GM19193 (cell line): Measurements from ENCODE around the gene CCDC54.

Experiments
- POLR2A ChIP-seq: IDR thresholded peaks from 4 replicates; pipeline ENCODE4 v1.6.1; 2011; ENCODE audit not compliant: insufficient read depth, insufficient read length; ENCODE audit errors: extremely low read depth

The CCDC54 gene

GRCh38 chr3:107373896-107374295, 3.3 kb upstream of the CCDC54 start:
- no peak for TF ChIP-seq POLR2A

DNA sequence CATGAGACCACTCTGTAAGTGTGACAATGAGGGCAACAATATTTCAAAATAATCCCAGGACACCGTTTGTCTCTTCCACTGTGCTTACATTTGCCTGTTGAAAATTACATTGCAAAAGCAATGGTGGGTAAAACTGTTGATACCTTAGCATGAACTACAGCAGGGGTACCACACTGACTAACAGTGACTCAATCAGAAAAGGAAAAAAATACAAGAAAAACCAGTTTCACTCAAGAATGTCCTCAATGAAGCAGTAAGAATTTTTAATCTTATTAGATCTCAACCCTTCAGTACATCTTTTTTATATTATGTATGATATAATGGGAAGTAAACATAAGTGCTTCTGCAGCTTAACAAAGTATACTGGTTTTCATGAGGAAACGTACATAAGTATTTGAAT, 1.6 kb upstream of the CCDC54 start:
- TF ChIP-seq POLR2A: no peak

DNA sequence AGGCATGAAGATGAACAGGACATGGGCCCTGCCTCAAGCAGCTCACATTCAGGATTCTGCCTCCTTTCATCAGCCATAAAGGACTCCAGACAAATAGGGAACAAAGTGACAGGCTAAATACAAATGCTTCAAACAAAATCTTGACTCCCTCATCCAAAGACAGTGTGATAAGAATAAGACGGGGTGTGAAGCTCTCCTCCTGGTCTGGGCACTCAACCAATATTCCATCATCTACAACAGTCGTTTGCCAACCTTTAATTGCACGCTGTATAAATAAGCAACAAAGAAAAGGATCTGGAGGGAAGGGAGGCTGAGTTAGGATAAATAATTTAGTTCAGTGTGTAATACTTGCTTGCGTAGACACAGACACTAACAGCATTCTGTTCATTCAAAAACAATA, 5.4 kb downstream of the CCDC54 start:
- TF ChIP-seq POLR2A: no peak

GRCh38 chr3:107384428-107384827, 7.2 kb downstream of the CCDC54 start:
- TF ChIP-seq POLR2A: no peak

- no peak for TF ChIP-seq POLR2A
Observed at GRCh38 chr3:107384907-107385306, 7.7 kb downstream of the CCDC54 start.

GRCh38 chr3:107387555-107387954, 10.3 kb downstream of the CCDC54 start:
- TF ChIP-seq POLR2A: no peak

DNA sequence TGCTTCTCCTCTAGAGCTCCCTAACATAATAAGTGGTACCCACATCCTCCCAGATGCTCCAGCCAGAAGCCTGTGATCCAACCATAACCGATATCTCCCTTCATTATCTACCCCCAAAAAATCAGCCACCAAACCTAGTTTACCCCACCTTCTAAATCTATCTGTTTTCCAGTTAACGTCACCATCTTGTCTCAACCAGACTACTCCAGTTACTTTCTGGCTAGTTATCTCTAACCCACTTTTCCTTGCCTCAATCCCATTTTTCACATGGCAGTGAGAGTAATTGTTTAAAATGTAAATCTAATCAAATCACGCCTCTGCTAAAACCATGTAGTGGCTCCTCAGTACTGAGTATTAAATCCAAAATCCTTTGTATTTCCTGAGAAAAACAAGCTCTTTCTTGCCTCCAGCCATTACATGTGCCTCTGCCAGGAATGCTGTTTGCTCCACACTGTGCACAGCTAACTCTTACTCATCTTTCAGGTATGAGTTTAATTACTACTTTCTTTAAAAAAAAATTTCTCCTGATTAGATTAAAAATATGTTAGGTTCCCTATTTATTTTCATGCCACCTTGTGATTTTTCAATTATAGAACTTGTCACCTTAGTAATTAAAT, 15.4 kb downstream of the CCDC54 start:
- no peak for TF ChIP-seq POLR2A

DNA sequence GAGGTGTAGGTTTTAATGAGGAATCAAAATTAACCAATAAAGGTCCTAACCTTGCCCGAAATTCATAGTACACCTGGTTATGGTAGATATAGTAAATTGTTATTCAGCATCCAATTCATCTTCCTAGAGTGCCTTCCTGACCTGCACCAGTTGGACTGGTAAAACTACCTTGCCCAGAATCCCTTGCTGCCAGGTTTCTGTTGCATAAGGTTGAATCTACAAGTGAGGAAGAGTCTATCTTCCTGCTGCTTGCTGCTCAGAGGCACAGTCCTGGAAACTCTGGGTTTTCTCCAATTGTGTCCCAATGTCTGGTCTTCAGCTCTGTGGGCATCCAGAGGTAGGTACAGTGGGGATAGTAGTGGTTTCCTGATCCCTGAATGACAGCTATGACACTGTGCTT, 17.3 kb downstream of the CCDC54 start:
- no peak for TF ChIP-seq POLR2A

GRCh38 chr3:107395066-107395465, 17.8 kb downstream of the CCDC54 start:
- no peak for TF ChIP-seq POLR2A

DNA sequence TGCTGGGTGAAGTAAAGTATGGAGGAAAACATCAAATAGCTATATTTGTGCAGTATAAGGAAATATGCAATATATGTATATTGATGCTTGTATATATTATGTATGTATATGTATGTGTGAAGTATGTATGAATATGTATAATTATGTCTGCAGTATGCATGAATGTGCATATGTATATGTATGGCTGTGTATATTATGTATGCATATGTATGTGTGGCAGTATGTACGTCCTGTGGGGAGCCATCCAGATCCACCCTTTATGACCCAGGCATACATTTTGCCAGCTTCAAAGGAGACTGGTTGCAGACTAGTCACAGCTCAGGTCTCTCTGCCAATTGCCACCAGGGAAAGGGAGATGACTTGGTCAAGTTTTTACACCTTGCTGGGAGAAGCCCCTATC, 24.1 kb downstream of the CCDC54 start:
- no peak for TF ChIP-seq POLR2A

- TF ChIP-seq POLR2A: no peak
Observed at GRCh38 chr3:107402214-107402613, 25.0 kb downstream of the CCDC54 start.

GRCh38 chr3:107404727-107405469, 27.7 kb downstream of the CCDC54 start:
- no peak for TF ChIP-seq POLR2A

DNA sequence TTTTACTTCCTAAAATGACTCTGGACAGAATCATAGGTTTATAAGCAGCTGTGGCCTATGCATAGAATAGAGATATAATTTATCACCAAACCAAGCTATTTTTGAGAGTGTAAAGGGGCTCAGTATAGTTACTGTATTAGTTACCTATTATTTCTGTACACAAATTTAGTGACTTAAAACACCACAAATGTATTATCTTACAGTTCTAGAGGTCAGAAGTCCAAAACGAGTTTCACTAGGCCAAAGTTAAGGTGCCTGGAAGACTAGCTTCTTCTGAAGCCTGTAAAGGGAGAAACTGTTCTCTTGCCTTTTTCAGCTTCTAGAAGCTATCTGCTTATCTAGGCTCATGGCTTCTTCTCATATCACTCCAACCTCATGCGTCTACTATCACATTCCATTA, 30.1 kb downstream of the CCDC54 start:
- TF ChIP-seq POLR2A: no peak

DNA sequence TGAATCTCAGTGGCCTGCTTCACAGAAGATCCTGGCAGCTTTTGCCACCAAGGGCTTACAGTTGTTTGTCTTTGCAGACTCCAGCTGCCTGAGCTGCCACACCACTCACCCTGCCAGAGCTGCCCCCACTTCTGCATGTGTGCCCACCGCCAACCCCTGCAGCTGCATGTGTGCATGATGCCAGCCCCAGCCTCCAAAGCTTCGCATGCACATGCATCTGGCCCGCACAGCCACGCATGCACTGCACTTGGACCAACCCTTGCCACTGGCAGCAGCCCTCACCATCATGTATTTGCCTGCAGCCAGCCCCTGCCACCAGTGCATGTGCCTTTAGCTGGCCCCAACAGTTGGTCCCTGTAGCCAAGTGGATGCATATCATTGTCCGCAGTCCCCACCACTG, 31.3 kb downstream of the CCDC54 start:
- no peak for TF ChIP-seq POLR2A

- TF ChIP-seq POLR2A: no peak
Observed at GRCh38 chr3:107409365-107409764, 32.1 kb downstream of the CCDC54 start.

DNA sequence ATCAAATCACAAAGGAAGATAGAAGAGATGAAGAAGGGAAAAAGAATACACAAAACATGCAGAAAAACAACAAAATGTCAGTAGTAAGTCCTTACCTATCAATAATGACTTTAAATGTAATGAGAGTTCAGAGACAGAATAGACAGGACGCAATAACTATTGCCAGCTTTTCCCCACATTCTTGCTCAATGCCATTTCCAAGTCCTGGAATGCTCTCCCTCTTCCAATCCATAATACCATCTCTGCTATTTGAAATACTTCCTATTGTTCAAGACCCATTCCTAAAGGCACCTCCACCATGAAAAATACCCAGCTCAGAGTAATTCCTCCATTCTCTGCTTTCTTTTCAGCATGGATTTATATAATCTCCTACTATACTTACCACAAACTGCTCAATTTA, 33.4 kb downstream of the CCDC54 start:
- no peak for TF ChIP-seq POLR2A
